NOMO-1 treated with DMSO at 0.1 percent for 48 hours (cell line): ENCODE data around the gene BET1L.
"Not testable (repeated sequence)": the region's sequence is repeated elsewhere in the genome, so short reads cannot be mapped to it uniquely, and the experiment has no call there.

ENCODE experiments used
- DNase-seq: peaks from one replicate; lab custom pipeline; 2025; ENCODE audit not compliant: unreplicated experiment; lab: John Stamatoyannopoulos, UW

The BET1L gene

GRCh38 chr11:197741-198235 is 9.4 kb downstream of the BET1L start:
- DNase-seq = no peak

- DNase-seq = no peak
Measured at GRCh38 chr11:196786-197731, 10.1 kb downstream of the BET1L start.

GRCh38 chr11:193481-193880 is 13.7 kb downstream of the BET1L start:
- DNase-seq = not testable (repeated sequence)

- DNase-seq = not testable (repeated sequence)
Measured at GRCh38 chr11:192674-193128, 14.5 kb downstream of the BET1L start, which contains the start of gene SCGB1C1. Gene SCGB1C1, plus strand, starts transcription at chr11:193078. Its CDS starts 22 bp downstream, at chr11:193100.

- not testable (repeated sequence) for DNase-seq
Measured at GRCh38 chr11:191490-192478, 15.4 kb downstream of the BET1L start.

- DNase-seq = not testable (repeated sequence)
Measured at GRCh38 chr11:190546-190945, 16.7 kb downstream of the BET1L start.

GRCh38 chr11:189843-190311 is 17.3 kb downstream of the BET1L start:
- not testable (repeated sequence) for DNase-seq

- not testable (repeated sequence) for DNase-seq
Measured at GRCh38 chr11:189200-189783, 17.9 kb downstream of the BET1L start.

- not testable (repeated sequence) for DNase-seq
Measured at GRCh38 chr11:180242-180641, 27.0 kb downstream of the BET1L start.
